Effector memory CD8-positive, alpha-beta T cell (primary cell): ENCODE data around the gene MSLN.
"Not testable (repeated sequence)": the region's sequence is repeated elsewhere in the genome, so short reads cannot be mapped to it uniquely, and the experiment has no call there.

ENCODE experiments used
- ATAC-seq: fragments of 150-1000 bp; cut with Tn5 transposase; replicated peaks from 2 replicates; pipeline ENCODE4 v1.10.0; 2021; ENCODE audit warnings: mild to moderate bottlenecking, moderate library complexity
- DNase-seq, 3 experiments: peaks; one replicate each; pipeline ENCODE4 v3.0.0; 2021
- H3K27ac Mint-ChIP-seq, 2 donors: one replicate each; pipeline ENCODE4 v1.8.0; 2022; ENCODE audit warnings: mild to moderate bottlenecking in 2 of 2, mixed read lengths in 2 of 2, moderate library complexity in 2 of 2
- H3K27me3 Mint-ChIP-seq, 2 donors: one replicate each; pipeline ENCODE4 v1.8.0; 2022; ENCODE audit warnings: mixed read lengths in 2 of 2
- H3K36me3 Mint-ChIP-seq: one replicate; pipeline ENCODE4 v1.8.0; 2022; ENCODE audit warnings: mild to moderate bottlenecking, moderate library complexity, mixed read lengths; ENCODE audit not compliant: insufficient read depth
- H3K4me1 Mint-ChIP-seq, 2 donors: one replicate each; pipeline ENCODE4 v1.8.0; 2022; ENCODE audit warnings: low read depth in 2 of 2, mixed read lengths in 2 of 2
- H3K4me3 Mint-ChIP-seq, 2 donors: one replicate each; pipeline ENCODE4 v1.8.0; 2022; ENCODE audit warnings: mild to moderate bottlenecking in 2 of 2, mixed read lengths in 2 of 2, moderate library complexity in 2 of 2
- H3K9me3 Mint-ChIP-seq, 2 donors: one replicate each; pipeline ENCODE4 v1.8.0; 2022; ENCODE audit warnings: mixed read lengths in 2 of 2

Gene MSLN

DNA sequence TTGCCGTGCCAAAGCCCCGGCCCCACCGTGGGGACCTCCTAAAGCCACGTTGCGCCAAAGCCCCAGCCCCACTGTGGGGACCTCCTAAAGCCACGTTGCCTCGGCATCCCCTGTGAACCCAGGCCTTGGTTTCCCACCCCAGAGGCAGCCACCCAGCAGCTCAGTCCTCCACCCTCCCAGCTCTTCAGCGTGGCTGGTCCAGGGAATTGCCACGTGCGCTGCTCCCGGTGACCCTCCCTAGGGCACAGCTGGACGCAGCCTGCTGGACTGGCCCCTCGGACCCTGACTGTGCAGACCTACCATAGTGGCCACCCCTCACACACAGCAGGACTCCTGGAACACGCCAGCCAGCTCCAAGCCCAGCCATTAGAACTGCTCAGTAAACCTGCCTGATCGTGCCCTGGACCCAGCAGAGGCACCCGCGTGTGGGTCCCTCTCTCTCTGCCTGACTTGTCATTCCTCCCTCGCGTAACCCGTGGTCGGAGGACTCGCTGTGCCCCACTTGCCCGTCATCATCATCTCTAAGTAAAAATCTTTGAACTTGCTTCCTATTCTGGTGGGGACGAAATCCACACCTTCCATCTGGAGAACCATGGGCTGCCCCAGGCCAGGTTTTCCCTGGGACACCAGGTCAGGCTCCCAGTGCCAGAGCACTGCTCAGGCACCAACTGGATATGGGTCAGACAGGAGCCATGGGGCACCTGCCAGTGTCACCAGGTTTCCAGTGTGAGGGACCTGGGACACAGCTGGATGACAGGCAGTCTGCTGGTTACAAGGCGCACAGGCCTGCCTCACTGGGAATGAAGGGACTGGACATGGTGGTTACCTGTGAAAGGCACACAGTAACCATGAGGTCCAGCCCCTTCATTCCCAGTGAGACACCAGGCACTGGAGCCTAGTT, 25.3 kb upstream of the MSLN start:
- H3K27ac Mint-ChIP-seq = peak overlapping the region in 1 of 2 donors; percentile 44
- H3K9me3 Mint-ChIP-seq = no peaks in the 10 kb centered on the region
- ATAC-seq (no peak), DNase-seq (no peak)
- H3K4me3 Mint-ChIP-seq = no peak overlapping the region
- H3K27me3 Mint-ChIP-seq = no peaks in the 10 kb centered on the region
- H3K36me3 Mint-ChIP-seq = peaks cover 34% of the 10 kb centered on the region
- peaks cover 0 to 4% of the 10 kb centered on the region in 2 donors for H3K4me1 Mint-ChIP-seq

DNA sequence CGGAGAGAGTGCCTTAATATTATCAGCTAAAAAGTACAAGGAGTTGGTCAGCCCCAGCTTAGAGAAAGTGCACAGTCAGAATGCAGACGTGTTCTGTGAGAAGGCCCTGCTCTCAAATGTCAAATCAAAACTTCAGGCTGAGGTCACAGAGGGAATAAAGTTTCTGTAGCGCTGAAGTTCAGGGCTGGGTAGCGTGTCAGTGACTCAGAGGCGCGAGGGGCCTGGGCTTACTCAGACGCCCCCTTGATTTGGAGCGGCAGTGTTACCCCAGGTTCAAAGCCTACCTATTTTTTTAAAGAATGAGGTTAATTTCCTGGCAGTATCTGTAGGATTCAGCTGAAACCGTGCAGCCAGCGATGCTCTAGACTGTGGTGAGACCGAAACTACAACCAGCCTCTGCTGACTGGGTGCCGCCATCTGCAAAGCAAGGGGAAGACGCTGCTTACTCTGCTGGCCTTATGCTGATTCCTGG, 24.5 kb upstream of the MSLN start:
- H3K4me1 Mint-ChIP-seq = peaks cover 0 to 4% of the 10 kb centered on the region in 2 donors
- no peak for DNase-seq
- H3K4me3 Mint-ChIP-seq = no peak overlapping the region
- ATAC-seq = no peak
- no peak overlapping the region for H3K27ac Mint-ChIP-seq
- H3K9me3 Mint-ChIP-seq = no peaks in the 10 kb centered on the region
- H3K36me3 Mint-ChIP-seq = peaks cover 35% of the 10 kb centered on the region
- H3K27me3 Mint-ChIP-seq = no peaks in the 10 kb centered on the region

DNA sequence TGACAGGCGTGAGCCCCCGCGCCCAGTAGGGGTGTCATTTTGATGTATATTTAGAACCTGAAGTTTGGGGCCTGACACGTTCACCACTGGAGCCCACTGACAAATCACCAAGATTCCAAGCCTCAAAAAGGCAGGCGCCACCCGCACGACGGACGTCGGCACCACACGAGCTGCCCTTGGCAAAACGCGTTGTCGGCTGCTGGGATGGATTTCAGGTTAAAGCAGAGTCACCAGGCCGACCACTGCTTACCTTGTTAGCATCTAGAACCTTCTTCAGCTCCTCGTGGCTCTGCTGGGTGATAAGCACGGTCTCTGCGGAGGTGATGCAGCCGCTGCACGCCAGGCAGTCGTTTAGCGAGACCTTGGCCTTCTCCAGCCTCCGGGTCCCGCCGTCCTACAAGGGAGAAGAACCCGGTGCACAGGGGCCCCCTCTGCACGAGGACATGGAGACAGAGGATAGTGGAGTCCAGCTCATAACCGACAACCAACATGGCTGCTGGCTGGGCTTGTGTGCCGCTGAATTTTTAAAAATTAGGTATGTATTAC, 23.5 kb upstream of the MSLN start:
- no peak overlapping the region for H3K4me3 Mint-ChIP-seq
- no peaks in the 10 kb centered on the region for H3K9me3 Mint-ChIP-seq
- no peak overlapping the region for H3K27ac Mint-ChIP-seq
- ATAC-seq (no peak), DNase-seq (no peak)
- H3K36me3 Mint-ChIP-seq = peaks cover 41% of the 10 kb centered on the region
- no peaks in the 10 kb centered on the region for H3K27me3 Mint-ChIP-seq
- H3K4me1 Mint-ChIP-seq = peaks cover 0 to 4% of the 10 kb centered on the region in 2 donors

DNA sequence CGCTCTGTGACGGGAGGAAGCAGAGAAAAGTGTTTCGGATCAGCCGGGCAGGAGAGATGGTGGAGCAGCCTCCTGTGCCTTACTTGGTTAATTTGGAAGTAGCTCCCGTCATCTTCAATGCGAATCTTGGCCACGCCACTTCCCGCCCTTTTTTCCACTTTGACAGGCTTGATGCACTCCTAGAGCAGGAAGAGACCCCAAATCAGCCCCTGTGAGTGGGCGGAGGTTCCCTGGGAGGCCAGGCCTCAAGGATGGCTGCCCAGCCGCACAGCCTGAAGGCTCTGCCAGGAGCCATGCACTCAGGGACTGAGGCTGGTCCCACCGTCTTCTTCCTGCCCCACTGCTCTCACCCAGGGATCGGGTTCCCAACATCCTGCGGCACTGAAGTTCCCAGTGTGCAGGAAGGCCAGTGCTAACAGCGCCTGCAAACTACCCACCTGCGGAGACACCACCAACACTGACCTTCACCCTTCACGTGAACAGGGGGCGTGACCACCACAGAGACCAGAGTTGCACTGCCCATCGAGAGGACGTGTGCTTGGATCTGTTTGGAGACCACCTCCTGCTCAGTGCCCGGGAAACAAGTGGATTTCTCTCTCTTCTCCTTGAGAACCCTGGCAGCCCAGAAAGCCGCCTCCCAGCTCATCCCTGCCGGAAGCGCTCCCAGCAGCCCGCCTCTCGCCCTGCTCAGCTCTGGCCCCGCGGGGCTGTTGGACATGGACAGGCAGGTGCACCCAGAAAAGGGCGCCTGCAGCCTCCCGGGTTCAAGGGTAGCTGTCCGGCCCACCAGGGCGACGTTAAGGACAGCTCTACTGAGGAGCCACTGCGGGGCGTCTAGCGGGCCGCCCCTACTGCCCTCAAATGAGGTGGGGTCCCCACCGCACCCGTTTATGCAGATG, 20.7 kb upstream of the MSLN start:
- peaks cover 30% of the 10 kb centered on the region for H3K36me3 Mint-ChIP-seq
- H3K27ac Mint-ChIP-seq = peak overlapping the region; percentile 51 to 56
- peaks cover 0 to 3% of the 10 kb centered on the region in 2 donors for H3K4me1 Mint-ChIP-seq
- H3K27me3 Mint-ChIP-seq = no peaks in the 10 kb centered on the region
- no peak for ATAC-seq
- no peak for DNase-seq
- no peaks in the 10 kb centered on the region for H3K9me3 Mint-ChIP-seq
- peak overlapping the region; percentile 73 to 76 for H3K4me3 Mint-ChIP-seq

DNA sequence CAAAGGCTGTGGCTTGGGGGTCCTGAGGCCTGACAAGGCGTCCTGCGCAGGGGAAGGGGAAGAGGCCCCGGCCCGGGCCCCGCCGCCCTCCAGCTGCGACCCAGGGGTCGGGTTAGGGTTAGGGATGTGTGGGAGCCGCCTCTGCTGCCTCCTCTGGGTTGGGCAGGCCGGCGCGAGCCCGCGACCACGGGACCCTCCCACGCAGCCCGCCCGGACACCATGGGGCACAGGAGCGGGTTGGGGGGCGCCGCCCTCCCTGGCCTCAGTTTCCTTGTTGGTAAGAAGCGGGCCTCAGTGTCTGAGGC, 20.1 kb upstream of the MSLN start:
- H3K27ac Mint-ChIP-seq = peak overlapping the region; percentile 46 to 51

DNA sequence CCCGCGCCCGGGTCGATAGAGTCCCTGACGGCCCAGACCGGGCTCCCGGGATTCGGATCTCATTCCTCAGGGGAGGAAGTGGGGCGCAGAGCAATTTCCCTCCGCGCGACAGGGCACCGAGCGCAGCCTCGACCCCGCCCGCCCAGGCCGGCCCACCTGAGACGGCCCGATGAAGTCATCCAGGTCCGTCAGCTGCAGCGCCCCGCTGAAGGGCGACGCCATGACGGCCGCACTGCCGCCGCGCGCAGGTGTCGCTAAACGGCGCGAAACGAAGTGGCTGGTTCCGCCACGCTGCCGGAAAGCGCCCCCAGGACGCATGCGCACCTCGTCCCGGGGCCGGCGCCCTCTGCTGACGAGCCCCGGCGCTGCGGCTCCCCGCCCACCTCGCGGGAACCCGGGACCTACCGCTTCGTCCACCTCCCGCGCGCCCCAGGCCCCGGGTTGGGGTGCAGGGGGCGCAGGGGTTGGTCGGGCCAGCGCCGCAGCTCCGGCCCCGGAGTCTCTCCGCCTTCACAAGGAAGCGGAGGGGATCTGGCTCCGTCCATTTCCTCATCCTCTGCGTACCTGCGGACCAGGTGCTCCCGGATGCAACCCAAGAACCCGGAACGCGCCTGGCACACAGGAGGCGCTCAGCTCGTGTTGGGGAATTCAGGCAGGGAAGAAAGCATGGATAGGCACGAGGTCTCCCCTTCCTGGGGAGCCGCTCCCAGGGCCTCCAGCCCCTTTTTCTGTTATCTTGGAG, 19.6 kb upstream of the MSLN start, which contains the start of gene CIAO3:
CIAO3 (minus strand) TSS at position 234 of the 742 bp plus-strand sequence; CDS start at position 222, 12 bp downstream.
- H3K36me3 Mint-ChIP-seq = peaks cover 27% of the 10 kb centered on the region
- no peaks in the 10 kb centered on the region for H3K9me3 Mint-ChIP-seq
- H3K27me3 Mint-ChIP-seq = no peaks in the 10 kb centered on the region
- peak within 1 kb of the TSS; percentile 73 to 76 for H3K4me3 Mint-ChIP-seq
- peak; percentile 87 to 92 (median 92) for DNase-seq
- peak within 1 kb of the TSS; percentile 46 to 51 for H3K27ac Mint-ChIP-seq
- peak; percentile 93 for ATAC-seq
- H3K4me1 Mint-ChIP-seq = peaks cover 0 to 3% of the 10 kb centered on the region in 2 donors

More for the DNA sequence above, 20.1 kb upstream of the MSLN start:
- Mint-ChIP-seq H3K4me1 (peaks cover 0 to 3% of the 10 kb centered on the region in 2 donors), H3K36me3 (peaks cover 27% of the 10 kb centered on the region), H3K9me3 (no peaks in the 10 kb centered on the region), H3K27me3 (no peaks in the 10 kb centered on the region), H3K4me3 (peak overlapping the region; percentile 73 to 76)
- ATAC-seq (peak; percentile 14), DNase-seq (no peak)

DNA sequence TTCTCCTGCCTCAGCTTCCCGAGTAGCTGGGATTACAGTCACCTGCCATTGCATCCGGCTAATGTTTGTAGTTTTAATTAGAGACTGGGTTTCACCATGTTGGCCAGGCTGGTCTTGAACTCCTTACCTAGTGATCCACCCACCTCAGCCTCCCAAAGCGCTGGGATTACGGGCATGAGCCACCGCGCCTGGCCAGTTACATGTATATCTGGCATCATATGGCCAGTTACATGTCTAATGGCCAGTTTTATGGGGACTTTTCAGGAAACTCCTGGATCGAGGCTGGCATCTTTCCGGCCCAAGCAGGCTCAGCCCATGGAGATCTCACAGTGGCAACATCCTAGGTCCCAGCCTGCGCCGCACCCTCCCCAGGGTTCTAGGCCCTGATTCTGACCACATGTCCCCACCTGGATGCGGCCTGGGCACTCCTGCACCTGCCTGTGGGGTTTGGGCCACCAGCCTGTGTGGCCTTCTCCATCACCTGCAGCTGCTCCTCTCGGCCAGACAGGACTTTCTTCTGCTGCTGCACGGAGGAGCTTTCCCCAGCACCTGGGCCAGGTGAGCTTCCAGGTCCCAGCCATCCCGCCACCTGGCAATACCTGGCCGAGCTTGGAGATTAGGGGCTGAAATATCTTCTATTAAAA, 18.4 kb upstream of the MSLN start:
- Mint-ChIP-seq H3K27me3 (no peaks in the 10 kb centered on the region), H3K27ac (peak overlapping the region in 1 of 2 donors; percentile 51), H3K4me3 (peak overlapping the region; percentile 73 to 76), H3K36me3 (peaks cover 20% of the 10 kb centered on the region), H3K9me3 (no peaks in the 10 kb centered on the region), H3K4me1 (peaks cover 0 to 3% of the 10 kb centered on the region in 2 donors)
- no peak for DNase-seq
- no peak for ATAC-seq

DNA sequence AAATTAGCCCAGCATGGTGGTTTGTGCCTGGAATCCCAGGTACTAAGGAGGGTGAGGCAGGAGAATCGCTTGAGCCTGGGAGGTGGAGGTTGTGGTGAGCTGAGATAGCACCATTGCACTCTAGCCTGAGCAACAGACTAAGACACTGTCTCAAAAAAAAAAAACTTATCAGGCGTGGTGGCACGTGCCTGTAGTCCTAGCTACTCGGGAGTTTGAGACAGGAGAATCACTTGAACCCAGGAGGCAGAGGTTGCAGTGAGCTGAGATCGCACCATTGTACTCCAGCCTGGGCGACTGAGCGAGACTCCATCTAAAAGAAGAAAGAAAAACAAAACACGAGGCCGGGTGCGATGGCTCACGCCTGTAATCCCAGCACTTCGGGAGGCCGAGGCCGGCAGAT, 17.6 kb upstream of the MSLN start:
- ATAC-seq, DNase-seq, H3K27ac Mint-ChIP-seq, H3K4me3 Mint-ChIP-seq, H3K4me1 Mint-ChIP-seq, H3K9me3 Mint-ChIP-seq, H3K27me3 Mint-ChIP-seq: not testable (repeated sequence)
- H3K36me3 Mint-ChIP-seq = peaks cover 15% of the 10 kb centered on the region

DNA sequence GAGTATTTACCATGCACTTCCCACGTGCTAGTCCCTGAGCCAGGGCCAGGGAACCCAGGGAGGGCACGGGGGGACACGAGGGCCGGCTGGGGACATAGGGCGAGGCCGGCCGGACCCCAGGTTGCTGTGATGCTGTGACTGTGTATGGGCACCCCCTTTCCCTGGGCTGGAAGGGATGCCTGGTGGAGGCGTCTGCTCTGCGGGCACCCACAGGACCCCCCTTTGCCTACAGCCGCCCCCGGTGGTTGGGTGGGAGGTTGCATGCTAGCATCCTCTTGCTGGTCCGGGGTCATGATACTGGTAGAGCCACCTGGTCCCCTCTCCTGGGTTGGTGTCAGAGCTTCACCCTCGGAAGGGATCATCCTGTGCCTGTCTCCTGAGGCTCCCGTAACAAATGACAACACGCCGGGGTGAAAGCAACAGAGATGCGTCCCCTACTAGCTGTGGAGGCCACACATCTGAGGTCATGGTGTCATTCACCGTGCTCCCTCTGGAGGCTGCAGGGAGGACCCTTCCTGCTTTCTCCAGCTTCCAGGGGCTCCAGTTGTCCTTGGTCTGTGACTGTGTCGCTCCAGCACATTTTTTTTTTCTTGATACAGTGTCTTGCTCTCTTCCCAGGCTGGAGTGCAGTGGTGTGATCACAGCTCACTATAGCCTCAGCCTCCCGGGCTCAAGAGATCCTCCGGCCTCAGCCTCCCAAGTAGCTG, 16.6 kb upstream of the MSLN start:
- no peak for ATAC-seq

DNA sequence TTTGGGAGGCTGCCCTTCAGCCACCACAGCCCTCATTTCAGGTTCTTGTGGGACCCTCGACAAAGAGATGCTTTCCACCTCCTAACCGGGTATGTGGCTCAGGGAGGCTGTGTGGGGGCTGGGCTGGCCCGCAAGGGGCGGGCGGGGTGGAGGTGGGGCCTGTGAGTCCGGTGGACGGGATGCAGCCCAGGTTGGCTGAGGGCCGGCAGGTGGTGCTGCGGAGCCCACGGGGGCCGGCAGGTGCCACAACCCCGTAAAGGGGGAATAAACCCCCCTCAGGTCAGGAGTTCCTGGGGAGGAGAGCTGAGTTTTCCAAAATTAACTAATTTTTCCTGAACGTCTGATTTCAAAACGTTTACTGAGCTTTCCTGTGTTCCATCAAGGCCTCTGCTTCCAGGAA, 14.8 kb upstream of the MSLN start:
- no peaks in the 10 kb centered on the region for H3K27me3 Mint-ChIP-seq
- H3K27ac Mint-ChIP-seq = no peak overlapping the region
- ATAC-seq = no peak
- H3K36me3 Mint-ChIP-seq = peaks cover 9% of the 10 kb centered on the region
- no peak overlapping the region for H3K4me3 Mint-ChIP-seq
- no peaks in the 10 kb centered on the region for H3K9me3 Mint-ChIP-seq
- DNase-seq = no peak
- H3K4me1 Mint-ChIP-seq = no peaks in the 10 kb centered on the region

More for the DNA sequence above, 16.6 kb upstream of the MSLN start:
- no peaks in the 10 kb centered on the region for H3K27me3 Mint-ChIP-seq
- no peak overlapping the region for H3K27ac Mint-ChIP-seq
- peaks cover 11% of the 10 kb centered on the region for H3K36me3 Mint-ChIP-seq
- peaks cover 0 to 3% of the 10 kb centered on the region in 2 donors for H3K4me1 Mint-ChIP-seq
- H3K4me3 Mint-ChIP-seq = no peak overlapping the region
- no peaks in the 10 kb centered on the region for H3K9me3 Mint-ChIP-seq
- no peak for DNase-seq

DNA sequence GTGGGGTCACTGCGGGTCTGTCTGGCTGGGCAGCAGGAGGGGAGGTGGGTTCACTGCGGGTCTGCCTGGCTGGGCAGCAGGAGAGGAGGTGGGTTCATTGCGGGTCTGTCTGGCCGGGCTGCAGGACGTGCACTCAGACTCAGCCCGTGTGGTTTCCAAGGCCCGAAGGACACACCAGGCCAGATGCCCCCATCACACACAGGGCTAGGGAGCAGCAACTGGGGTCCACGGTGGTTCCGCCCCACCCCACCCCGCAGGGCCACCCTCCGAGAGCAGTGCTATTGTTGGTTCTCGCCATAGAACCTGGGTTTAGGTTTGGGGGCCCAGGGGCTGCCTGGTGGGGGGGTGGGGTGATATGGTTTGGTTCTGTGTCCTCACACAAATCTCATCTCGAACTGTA, 13.9 kb upstream of the MSLN start:
- no peak overlapping the region for H3K27ac Mint-ChIP-seq
- H3K27me3 Mint-ChIP-seq = no peaks in the 10 kb centered on the region
- no peaks in the 10 kb centered on the region for H3K9me3 Mint-ChIP-seq
- peaks cover 2% of the 10 kb centered on the region for H3K36me3 Mint-ChIP-seq
- H3K4me1 Mint-ChIP-seq = no peaks in the 10 kb centered on the region
- DNase-seq (no peak), ATAC-seq (no peak)
- no peak overlapping the region for H3K4me3 Mint-ChIP-seq
